GM19324 (cell line): ENCODE results near the gene CIC.
"Not testable (repeated sequence)": the region's sequence is repeated elsewhere in the genome, so short reads cannot be mapped to it uniquely, and the experiment has no call there.

Source experiments
- ATAC-seq: cut with Tn5 transposase; IDR thresholded peaks from one replicate; pipeline ENCODE4 v1.9.1; 2021; ENCODE audit warnings: mild to moderate bottlenecking, moderate library complexity; ENCODE audit not compliant: unreplicated experiment, low FRiP score

CIC gene

DNA sequence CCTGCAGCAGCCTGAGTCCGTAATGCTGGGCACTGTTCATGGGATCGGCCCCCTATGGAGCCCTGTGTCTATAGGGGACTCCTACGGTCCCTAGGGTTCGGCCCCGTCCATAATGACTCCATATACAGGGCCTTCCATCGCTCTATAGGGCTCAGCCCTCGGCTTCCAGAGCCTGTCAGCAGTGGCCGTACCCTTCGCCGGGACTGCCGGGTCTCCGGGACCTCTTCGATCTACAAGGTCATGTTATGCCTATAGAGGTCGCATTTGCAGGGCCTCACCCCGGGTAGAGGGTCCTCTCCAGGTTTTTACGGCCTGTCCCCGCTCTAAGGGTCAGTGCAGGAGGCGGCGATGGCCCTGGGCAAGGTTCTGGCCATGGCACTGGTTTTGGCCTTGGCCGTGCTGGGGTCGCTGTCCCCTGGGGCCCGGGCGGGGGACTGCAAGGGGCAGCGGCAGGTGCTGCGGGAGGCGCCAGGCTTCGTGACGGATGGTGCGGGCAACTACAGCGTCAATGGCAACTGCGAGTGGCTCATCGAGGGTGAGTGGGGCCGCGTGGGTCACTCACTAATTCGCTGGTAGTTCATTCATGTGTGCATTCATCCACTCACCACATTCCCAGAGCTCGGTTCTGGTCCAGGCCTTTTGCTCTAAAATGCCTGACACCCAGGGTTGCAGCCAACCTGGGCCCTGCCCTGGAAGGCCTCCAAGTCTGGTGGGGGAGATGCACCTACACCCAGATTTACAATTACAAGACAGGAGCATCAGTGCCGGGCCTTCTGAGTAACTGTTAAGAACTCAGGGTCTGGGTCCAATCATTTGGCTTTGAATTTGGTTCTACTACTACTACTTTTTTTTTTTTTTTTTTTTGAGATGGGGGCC lies 57.1 kb downstream of the CIC start:
- ATAC-seq = peak; percentile 6

DNA sequence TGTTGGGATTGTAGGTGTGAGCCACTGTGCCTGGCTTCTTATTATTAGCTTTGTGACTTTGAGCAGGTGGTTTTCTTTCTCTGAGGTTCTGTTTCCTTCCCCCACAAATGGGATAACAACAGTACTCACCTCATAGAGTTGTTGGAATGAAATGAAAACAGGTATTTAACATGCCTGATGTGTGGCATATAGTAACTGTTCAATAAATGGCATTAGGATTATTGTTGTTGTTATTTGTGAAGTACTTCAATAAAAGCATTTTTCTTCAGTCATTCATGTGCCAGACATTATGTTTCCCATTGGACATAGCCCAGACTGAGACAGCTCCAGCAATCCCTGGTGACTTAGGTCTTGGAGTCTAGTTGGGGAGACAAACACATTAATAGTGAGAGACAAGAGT lies 57.9 kb downstream of the CIC start:
- no peak for ATAC-seq

DNA sequence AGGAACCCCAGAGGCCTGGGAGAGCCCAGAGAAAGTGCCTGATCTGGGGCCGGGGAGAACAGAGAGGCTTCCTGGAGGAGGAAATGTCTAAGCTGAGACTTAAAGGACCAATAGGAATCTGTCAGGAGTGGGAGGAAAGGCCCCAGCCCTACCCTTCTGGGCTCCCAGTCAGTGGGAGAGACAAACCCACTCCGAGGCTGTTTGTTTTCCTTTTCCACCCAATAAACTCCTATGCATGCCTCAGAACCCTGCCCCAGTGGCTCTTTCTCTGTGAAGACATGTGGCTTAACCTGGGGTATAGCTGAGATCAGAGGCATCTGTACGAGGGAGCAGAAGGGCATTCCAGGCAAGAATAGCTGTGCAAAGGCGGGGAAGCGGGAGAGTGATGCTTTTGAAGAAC lies 58.3 kb downstream of the CIC start:
- no peak for ATAC-seq

DNA sequence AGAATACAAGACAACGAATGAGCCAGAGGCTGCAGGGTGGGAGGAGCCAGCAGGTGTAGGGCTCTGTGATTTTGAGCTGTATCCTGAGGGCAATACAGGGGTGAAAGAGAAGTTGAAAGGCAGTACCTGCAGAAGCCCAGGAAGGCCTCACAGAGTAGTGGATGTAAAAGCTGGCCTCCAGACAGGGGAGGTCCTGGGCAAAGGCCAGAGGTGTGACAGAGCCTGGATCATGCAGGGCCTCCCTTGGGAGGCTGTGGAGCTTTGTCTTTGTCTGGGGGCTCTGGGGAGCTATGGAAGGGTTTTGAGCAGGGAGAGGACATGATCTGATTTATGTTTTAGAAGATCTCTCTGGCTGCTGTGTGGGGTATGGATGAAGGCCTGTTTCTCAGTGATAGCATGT lies 59.1 kb downstream of the CIC start:
- no peak for ATAC-seq

DNA sequence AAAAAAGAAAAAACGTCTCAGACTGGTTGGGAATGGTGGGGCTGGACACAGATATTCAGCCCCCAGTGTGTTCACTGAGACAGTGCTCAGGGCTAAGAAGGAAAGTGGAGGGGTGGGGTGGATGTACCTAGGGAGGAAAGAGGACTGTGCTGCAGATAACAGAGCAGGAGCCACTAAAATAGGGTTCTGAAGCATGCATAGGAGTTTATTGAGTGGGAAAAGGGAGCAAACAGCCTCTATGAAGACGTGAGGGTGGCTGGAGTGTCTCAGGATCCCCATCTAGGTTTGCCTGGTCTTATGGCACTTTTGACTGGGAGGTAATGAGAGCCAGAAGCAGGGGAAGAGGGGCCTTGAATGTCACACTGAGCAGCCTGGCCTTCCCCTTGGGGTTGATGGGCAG lies 59.8 kb downstream of the CIC start:
- ATAC-seq = no peak

DNA sequence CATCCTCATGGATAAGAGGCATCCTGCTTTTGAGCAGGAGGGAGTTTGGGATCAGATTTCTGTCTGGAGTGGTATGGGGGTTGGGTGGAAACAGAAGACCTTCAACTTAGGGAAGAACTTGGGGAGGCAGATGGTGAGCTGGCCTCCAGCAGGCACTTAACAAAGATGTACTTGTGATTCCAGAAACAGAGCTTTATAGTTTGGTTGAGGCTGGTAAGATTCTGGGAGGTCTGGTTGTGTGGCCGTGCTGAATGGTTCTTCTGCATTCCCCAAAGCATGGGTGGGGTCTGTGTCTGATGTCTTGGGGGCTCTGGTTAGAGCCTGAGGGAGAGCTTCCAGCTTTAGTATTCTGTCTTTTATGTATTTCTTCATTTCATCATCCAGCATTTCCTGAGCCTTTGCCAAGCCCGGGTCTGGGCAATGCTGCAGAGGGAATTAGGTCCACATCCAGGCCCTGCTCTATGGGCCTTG lies 61.2 kb downstream of the CIC start:
- ATAC-seq = no peak

DNA sequence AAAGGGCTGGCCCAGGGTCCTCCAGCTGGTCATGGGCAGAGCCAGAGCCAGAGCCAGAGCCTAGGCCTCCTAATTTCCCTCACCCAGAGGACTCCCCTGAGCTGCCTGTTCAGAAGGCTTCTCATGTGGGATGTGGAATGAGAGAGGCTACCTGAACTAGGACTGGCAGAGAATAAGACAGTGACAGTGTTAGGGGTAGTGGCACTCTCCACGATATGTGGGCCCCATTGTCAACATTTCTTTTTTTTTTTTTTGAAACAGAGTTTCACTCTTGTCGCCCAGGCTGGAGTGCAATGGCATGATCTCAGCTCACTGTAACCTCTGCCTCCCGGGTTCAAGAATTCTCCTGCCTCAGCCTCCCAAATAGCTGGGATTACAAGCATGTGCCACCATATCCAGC lies 62.3 kb downstream of the CIC start:
- not testable (repeated sequence) for ATAC-seq

DNA sequence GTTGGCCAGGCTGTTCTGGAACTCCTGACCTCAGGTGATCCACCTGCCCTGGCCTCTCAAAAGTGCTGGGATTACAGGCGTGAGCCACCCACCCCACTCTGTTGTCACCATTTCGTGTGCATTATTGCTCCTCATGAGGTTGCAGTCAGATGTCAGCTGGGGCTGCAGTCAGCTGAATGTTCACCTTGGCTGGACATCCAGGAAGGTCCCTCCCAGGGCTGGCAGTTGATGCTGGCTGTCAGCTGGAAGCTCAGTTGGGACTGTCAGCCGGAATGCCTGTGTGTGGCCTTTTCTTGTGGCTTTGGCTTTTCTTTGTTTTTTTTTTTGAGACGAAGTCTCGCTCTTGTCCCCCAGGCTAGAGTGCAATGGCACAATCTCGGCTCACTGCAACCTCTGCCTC lies 63.0 kb downstream of the CIC start:
- ATAC-seq = no peak

DNA sequence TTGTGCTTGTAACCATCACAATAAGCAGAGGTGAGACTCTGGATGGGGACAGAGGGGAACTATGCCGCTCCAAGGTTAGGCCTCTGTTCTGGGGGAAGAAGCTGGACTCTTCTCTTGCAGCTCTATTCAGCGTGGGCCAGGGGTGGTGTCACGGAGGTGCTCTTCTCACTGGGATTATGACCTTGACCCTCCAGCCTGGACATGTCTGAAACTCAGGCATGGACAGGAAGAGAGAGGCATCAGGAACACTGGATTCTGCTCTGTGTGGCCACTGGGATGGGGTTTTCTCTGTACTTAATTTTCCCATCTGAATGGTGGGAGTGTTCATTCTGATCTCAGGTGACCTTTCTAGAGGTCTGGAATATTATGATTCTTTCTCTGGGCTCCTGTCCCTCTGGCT lies 64.0 kb downstream of the CIC start:
- no peak for ATAC-seq

DNA sequence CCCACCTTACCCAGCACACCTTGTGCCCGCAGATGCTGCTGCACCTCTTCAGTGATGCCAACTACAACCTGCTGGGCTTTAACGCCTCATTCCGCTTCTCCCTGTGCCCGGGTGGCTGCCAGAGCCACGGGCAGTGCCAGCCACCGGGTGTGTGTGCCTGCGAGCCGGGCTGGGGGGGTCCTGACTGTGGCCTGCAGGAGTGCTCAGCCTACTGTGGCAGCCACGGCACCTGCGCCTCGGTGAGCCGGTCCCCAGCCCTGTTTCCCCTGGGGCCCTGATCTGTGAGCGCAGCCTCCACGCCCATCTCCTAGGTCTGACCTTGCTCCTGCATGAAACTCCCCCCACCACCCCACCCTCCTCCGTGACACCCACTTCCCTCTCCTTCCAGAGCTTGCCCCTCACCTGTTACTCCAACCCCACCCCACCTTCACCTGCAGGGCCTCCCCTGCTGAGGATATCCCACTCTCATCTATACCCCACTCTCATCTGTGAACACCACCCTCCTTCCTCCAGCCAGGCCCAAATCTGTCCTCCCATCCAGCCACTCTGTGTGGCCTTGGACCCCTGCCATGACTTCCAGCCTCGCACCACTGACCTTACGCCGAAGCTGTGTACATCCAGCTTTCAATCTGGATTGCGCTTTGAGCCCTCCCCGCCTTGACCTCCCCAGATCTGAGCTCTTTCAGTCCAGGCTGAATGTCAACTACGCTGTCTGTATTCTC lies 65.1 kb downstream of the CIC start:
- no peak for ATAC-seq

DNA sequence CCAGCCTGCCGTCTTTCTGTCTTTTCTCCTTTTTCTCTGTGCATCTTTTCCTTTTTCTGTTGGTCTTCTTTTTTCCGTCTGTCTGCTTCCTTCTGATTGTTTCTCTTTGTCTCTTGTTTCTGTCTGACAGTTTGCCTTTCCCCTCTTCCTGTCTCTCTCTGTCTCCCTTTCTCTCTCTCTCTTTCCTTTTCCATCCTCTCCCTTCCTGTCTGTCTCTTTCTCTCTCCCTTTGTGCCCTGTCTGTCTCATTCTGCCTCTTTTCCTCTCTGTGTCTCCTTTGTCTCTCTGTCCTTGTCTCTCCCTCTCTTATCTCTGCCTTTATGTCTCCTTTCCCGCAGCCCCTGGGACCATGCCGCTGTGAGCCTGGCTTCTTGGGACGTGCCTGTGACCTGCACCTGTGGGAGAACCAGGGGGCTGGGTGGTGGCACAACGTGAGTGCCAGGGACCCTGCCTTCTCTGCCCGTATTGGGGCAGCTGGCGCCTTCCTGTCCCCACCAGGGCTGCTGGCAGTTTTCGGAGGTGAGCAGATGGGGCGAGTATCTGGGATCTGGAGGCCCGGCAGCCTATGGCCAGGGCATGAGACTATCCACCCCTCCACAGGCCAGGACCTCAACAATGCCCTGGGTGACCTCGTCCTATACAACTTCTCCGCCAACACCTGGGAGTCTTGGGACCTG lies 65.8 kb downstream of the CIC start:
- no peak for ATAC-seq

DNA sequence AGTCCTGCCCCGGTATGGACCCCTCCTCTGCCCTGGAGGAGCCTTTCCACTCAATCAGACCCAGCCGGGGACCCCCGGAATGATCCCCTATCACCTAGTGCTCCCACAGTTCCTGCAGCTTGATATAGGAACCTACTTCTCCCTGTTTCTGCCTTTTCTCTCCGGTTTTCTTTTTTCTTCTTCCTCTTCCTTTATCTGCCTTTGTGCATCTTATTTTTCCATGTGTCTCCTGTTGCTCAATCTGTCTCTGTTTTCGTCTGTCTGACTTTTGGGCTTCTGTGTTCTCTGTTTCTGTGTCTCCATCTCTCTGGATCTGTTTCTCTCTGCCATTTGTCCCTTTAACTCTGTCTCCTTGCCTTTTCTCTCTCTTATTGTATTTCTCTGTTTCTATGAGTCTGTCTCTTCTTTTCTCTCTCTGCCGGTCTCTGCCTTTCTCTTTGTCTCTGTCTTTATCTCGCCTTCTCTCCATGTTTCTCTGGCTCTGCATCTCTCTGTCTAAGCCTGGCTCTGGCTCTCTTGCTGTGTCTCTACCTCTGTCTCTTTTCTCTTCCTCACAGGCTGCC lies 66.4 kb downstream of the CIC start:
- ATAC-seq = no peak

DNA sequence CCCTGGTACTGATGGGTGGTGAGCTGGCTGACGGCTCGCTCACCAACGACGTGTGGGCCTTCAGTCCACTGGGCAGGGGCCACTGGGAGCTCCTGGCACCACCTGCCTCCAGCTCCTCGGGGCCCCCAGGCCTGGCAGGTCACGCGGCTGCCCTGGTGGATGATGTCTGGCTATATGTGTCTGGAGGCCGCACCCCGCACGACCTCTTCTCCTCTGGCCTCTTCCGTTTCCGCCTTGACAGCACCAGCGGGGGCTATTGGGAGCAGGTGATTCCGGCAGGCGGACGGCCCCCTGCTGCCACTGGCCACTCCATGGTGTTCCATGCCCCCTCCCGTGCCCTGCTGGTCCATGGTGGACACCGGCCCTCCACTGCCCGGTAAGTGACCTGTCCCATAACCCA lies 66.9 kb downstream of the CIC start:
- no peak for ATAC-seq

DNA sequence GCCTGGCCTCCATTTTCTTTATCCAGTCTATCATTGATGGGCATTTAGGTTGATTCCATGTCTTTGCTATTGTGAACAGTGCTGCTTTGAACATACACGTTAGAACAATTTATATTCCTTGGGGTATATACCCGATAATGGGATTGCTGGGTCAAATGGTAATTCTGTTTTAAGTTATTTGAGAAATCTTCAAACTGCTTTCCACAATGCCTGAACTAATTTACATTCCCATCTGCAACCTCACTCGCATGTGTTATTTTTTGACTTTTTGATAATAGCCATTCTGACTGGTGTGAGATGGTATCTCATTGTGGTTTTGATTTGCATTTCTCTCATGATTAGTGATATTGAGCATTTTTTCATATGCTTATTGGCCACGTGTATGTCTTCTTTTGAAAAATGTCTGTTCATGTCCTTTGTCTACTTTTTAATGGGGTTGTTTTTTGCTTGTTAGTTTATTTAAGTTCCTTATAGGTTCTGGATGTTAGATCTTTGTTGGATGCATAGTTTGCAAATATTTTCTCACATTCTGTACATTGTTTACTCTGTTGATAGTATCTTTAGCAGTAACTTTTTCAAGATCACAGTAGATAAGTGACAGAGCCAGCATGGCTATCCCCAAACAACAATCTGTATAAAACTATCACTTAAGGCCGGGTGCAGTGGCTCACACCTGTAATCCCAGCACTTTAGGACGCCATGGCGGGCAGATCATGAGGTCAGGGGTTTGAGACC lies 70.2 kb downstream of the CIC start:
- ATAC-seq = not testable (repeated sequence)

DNA sequence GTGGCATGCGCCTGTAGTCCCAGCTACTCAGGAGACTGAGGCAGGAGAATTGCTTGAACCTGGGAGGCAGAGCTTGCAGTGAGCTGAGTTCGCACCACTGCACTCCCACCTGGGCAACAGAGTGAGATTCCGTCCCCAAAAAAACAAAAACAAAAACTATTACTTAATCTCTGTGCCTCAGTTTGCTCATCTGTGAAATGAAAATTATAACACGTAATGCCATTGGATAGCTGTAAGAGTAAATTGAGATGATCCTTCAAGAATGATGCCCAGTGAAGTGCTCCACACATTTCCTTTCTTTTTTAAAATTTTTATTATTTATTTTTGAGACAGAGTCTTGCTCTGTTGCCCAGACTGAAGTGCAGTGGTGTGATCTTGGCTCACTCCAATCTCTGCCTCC lies 70.9 kb downstream of the CIC start:
- ATAC-seq = not testable (repeated sequence)

DNA sequence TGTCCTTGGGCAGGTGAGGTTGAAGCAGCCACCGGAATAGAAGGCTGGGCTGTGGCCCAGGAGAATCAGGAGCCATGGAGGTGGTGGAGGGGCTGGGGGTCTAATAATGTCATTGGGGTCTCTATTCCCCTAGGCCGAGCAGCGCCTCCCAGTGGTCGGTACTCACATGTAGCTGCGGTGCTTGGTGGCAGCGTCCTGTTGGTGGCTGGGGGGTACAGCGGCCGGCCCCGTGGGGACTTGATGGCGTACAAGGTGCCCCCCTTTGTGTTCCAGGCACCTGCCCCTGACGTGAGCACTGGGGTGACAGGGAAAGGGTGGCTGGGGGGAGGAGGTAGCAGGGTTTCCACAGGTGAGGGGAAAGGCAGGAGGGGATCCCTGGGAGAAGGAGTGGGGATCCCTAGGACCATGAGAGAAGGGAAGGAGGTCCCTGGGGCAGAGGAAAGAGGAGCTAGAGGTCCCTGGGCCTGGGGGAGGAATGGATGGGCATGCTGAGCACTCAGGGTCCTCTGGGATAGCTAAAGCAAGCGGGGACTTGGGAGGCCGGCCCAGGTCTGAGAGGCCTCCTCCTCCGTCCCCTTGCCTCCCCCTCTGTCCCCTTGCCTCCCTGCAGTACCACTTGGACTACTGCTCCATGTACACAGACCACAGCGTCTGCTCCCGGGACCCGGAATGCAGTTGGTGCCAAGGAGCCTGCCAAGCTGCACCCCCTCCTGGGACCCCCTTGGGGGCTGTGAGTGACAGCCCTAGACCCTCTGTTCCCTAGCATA lies 74.5 kb downstream of the CIC start:
- ATAC-seq = no peak

DNA sequence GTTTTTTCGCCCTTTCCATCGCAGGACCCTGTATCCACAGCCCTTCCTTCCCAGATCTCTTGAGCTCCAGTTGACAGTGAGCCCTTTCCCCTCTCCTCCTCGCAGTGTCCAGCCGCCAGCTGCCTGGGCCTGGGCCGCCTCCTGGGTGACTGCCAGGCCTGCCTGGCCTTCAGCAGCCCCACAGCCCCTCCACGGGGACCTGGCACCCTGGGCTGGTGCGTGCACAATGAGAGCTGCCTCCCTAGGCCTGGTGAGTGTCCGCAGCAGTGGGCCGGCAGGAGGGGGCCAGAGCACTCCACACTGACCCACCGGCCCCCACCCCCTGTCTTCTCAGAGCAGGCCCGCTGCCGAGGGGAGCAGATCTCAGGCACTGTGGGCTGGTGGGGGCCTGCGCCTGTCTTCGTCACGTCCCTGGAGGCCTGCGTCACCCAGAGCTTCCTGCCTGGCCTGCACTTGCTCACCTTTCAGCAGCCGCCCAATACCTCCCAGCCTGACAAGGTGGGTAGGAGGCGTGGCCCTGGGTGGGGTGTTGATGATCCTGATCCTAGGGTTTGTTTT lies 75.4 kb downstream of the CIC start:
- no peak for ATAC-seq
